RKO (cell line): Measurements from ENCODE around the gene DBNL.

Source experiments
- DNase-seq: peaks from one replicate; pipeline ENCODE4 v3.0.0-alpha.2; 2016; ENCODE audit warnings: low spot score

Gene DBNL

DNA sequence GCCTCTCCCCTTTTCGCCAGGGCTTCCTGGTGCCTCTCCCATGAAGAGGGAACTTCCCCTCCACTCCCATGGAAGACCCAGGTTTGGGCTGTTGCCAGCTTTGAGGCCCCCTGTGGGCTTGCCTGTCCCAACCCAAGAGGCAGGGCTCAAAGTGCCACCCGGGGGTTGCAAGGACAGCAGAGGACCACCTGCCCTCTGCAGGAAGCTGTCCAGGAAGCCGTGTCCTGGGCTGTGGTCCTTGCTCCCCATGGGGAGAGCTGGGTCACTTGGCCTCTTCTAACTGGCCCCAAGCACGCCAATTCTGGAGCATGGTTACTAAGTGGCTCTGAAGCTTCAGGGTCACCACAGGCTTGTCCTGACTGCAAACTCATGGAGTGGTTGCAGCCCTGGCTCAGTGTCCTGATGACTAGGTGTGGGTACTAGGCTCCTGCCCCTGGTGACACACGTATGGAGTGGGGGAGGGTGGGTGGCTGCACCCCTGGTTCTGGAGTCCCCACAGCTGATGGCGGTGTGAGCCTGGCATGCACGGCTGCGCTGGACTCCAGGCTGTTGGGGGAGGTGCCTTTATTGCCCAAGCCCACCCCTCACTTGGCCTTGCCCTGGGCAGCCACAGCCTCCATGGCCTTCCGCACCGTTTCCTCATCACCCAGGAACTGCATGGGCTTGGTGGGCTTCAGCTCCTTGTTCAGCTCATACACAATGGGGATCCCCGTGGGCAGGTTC lies 17.8 kb downstream of the DBNL start:
- no peak for DNase-seq

DNA sequence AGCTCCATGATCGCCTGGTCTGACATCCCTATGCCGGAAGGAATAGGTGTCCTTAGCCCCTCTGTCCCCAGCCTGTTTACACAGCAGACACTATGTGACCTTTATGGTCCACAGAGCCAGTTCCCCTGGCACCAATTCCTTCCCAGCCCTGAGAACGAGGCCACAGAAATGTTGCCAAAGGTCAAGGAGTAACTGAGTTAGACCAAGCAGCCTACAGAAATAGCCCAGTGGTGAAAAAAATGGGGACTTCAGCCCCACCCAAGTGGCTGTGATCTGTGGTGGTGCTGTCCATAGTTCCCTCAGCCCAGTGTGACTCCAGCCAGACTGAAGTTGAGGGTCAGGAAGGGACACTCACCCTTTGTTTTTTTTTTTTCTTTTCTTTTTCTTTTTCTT lies 18.4 kb downstream of the DBNL start:
- no peak for DNase-seq

DNA sequence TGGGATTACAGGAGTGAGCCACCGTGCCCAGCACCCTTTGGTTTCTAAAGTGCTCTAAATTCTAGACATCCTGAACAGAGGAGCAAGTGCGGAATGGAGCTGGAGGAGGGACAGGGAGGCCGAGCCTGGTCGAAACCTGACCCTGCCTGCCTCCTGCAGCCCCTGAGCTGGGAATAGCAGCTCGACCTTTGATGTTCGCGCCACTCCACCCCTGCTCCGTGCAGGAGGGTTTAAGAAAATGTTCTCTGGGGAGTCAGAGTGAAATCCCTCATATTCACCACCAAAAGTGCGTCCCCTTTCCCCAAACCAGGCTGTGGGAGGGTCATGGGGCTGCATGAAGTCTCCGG lies 19.0 kb downstream of the DBNL start:
- DNase-seq, result no peak

DNA sequence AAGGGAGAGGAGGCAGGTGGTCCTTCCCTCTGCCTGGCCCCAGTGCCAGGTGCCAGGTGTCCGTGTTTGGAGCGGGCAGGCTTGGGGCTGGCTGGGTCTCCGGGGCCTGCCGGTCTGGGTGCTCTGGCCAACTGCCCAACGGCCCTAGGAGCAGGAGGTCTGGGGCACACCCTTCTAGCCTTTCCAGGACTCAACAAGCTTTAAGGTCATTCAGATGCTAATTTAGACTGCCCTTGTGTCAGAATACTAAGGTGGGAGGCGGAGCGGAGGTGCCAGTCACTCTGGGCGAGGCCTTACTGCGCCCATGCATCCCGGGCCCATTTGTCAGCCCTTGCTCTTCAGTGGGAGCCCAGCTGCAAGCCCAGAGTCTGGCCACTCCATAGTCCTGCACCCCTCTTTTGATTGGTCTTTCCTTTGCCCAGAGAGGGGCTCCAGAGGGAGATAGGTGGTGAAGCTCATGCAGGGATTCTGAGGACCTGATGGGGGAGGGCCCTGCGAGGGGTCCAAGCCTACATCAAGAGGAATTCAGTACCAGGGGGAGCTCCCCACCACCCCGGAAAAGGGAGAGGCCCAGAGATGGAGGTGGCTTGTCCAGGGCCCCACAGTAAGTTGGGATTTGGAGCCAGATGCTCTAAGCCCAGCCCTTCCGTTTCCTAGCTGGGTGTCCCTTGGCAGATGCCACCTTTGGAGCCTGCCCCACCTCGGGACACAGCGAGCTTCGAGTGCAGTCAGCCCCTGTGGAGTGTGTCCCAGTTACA lies 19.6 kb downstream of the DBNL start:
- DNase-seq, result no peak

DNA sequence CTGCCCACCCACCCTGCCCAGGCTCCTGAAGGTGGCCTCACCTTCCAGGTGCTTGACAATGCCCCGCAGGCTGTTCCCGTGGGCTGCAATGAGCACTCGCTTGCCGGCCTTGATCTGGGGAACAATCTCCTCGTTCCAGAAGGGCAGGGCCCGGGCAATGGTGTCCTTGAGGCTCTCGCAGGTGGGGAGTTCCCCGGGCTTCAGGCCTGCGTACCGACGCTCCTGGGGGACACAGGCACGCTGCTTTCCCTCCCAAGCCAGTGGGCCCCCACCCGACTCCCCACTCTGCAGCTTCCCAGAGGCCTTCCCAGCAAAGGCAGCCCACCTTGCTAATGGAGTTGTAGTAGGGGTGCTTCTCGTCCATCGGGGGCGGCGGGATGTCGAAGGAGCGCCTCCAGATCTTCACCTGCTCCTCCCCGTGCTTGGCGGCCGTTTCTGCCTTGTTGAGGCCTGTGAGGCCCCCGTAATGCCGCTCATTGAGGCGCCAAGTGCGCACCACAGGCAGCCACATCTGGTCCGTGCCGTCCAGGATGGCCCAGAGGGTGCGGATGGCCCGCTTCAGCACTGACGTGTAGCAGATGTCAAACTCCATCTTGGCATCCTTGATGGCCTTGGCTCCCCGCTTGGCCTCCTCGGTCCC lies 20.4 kb downstream of the DBNL start:
- no peak for DNase-seq

DNA sequence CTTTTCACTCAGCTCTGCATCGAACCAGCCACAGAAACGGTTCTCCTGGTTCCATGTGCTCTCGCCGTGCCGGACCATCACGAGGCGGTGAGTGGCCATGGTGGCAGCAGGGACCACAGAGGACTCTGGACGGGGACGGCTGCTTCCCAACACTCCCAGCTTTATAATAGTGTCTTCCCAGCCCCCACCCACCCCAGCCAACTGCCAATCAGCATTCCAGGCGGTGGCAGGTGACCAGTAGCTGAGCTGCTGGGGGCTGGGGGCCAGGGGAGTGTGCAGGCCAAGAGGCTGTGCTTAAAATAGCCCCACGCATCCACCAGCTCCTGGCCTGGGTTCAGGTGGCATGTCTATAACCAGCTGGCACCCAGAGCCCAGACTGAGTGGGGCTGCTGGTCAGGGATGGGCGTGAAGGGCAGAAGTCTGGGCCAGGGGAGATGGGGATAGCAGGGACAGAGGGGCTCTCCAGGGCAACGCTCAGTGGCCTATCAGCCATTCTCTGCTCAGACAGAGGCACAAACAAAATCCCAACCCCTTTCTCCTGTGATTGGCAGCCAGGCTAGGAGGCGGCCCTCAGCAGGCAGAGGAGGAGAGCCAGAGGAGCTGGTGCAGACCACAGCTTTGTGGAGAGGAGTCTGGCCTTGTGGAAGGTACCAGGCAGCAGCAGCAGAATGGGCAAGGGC lies 21.1 kb downstream of the DBNL start, which contains the start of gene PGAM2:
PGAM2 (minus strand) TSS at position 137 of the 680 bp plus-strand sequence; CDS start at position 99, 38 bp downstream.
- DNase-seq, result no peak

DNA sequence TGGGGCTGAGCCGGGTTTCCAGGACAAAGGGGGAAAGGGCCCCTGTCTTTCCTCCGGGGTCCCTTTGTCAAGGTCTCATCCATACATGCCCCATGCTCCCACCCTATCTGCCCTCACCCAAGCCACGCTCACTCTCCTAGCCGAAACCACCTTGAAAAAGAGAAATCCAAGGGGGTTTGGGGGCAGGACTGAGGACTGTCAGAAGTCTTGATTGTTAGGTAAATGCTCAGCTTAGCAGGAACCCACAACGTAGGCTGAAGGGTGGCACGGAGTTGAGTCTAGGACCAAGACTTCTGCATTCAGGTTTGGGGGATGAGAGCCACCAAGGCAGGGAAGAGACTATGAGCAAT lies 21.6 kb downstream of the DBNL start:
- DNase-seq, result no peak

DNA sequence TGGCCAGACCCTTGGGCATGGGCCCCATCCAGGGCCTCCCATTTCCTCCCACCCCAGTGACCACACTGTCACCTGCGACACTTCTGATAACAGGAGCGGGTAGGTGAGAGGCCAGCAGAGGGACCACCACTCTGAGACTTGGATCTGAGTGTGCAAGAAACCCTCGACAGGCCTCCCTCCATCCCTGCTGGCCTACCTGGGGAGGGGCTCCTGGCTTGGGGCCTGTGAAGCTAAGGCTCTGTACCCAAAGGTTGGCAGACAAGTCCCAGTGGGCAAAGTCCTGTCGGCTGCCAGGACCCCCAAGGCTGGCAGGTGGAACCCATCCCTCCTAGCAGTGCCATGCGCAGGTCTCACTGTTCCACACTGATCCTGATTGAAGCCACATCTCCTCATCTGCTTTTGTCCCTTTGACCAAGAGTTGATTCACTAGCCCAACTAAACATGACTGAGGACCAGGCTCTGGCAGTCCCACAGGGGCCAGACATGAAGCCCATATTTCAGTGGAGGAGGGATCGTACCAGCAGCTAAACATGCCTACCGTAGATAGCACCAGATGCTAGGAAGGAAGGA lies 22.1 kb downstream of the DBNL start:
- no peak for DNase-seq

DNA sequence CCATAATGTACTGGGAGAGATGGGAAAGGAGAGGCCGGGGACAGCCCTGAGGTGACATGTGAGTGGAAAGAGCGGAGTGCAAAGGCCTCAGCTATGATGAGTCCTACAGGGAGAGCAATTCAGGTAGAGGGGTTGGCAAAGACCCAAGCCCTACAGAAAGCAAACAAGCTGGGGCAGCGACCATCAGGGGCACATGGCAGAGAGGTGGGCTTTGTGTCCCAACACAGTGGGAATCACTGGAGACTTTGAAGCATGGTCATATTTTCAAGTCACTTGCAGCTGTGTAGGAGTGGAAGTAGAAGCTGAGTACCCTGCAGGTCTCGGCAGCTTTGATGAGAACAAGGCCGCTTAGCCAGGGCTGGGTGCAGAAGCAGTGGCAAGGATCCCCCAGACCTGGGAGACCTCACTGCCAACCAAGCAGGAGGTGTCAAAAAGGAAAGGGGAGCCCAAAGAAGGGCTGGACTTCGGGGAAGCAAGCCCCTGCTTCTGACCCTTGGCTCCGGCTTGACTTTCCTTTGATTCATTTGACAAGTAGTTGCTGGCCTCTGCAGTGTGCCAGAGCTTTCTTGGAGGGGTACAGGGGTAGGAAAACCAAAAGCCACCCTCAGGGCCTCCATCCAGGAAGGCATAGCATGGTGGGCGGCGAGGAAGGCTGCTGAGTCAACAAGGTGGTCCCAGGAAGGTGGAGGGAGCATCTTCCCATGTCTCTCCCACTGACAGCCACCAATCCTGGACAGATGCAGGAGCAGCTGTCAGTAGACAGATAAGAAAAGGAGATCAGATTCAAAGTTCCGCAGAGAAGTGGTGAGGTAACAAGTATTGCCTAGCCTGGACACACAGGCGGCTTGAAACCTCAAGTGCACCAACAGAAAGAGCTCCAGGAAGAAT lies 22.8 kb downstream of the DBNL start:
- no peak for DNase-seq

DNA sequence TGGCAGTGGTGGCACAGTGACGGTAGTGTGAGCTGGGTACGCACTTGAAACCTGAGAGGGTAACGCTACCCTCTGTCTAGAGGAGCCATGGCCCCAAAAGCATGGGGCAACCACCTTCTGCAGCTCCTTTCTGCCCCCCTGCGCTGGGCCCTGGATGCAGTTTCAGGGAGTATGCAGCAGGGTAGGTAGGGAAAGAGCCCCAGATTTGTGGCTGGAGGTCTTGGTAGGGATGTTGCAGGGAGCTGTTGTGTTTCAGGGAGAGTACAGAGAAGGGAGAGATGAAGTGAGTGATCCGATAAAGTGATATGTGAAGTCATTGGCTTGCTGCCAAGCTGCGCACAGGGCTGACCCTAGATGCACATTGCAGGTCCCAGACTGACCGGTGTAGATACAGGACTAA lies 23.6 kb downstream of the DBNL start:
- DNase-seq, result no peak

DNA sequence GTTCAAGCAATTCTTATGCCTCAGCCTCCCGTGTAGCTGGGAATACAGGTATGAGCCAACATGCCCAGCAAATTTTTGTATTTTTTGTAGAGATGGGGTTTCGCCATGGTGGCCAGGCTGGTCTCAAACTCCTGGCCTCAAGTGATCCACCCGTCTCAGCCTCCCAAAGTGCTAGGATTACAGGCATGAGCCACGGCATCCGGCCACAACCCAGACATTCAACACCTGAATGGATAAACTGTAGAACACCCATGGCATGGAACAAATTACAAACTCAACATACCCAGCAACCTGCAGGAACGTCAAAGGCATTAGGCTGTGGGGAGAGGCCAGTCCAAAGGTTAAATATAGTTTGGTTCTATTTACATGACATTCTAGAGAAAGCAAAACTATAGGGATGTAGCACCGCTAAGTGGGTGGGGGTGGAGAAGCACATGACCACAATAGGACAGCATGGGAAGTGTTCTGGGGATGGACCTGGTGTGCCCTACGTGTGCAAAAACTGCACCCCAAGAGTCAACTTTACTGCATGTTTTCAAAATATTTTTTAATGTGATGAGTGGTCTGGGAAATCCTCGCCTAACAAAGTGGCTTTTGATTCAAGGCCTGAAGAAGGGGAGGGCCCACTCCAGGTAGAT lies 27.3 kb downstream of the DBNL start:
- DNase-seq, result no peak

DNA sequence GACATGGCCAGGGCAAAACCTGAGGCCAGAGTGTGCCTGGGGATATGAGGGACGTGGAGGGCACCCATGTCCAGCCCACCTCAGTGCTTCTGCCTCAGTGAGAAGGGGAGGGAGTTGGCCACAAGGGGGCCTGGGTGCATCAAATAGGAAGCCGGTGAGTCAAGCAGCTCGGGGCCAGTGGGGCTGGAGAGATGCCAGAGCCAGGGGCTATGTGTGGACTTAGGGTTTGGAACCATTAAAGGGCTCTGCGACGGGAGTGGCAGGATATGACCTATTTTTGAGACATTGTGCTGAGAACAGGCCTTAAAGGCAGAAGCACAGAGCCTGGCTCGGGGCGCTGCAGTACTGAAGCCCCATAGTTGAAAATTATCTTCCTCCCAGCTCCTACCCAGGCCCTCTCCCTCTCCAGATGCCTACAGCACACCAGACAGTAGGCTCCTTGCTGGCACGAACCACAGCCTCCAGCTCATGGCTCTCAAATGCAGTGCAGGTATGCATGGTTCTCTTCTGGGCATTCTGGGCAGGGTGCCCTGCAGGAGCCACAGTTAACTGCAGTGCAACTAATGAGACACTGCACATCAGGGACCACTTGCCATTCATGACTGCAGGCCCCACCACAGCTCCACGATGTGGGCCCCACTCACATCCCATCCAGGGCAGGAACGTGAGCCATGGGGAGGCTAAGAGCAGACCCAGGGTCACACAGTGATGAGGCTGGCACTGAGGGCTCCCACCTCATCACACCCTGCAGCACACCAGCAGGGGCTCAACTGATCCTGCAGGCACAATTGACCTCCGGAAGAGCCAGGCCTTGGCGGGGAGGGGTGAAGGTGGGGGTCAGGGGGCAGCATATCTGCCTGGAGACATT lies 28.1 kb downstream of the DBNL start:
- peak; percentile 85 for DNase-seq

DNA sequence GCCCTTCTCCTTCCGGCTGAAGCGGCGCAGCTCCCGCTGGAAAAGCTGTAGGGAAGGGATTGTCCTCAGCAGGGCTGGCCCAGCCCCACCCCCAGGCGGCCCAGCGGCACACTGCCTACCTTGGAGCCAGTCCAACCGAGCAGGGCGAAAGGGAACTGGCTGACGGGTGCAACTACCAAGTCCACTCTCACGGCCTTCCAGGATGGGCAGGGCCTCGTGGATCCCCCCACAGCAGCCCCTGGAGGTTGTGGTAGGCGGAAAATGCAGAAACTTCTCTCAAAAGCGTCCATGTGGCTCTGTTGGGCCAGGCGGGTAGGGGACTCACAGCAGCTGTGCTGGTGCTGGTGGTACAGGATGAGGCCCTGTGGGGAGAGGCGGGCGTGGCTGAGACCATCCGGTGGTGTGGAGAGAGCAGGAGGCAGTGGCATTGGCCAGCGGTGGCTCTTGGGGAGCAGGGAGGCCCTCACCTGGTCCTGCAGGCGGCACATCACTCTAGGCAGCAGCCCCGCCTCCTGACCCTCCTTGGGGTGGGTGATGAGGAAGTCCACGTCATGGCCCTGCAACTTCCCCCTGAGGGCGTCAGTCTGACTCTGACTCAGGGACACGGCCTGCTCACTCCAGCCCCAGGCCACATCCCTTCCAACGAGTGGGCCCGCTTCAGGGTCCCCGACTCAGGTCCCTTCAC lies 29.3 kb downstream of the DBNL start:
- peak; percentile 39 for DNase-seq

DNA sequence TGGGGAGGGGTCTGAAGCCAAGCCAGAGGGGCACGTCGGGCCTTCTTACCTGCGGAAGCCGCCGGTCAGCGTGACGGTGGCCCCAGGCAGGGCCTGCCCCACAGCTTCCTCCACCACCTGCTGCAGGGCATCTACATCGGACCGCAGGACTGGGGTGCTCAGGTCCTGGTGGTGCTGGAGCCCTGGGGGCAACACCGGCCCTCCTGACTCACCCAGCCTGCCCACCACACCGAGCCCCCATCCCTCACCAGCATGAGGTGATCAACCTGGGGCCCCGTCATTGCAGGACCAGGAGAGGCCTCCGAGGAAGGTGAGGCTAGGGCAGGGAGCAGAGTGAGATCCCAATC lies 29.8 kb downstream of the DBNL start:
- DNase-seq, result no peak

DNA sequence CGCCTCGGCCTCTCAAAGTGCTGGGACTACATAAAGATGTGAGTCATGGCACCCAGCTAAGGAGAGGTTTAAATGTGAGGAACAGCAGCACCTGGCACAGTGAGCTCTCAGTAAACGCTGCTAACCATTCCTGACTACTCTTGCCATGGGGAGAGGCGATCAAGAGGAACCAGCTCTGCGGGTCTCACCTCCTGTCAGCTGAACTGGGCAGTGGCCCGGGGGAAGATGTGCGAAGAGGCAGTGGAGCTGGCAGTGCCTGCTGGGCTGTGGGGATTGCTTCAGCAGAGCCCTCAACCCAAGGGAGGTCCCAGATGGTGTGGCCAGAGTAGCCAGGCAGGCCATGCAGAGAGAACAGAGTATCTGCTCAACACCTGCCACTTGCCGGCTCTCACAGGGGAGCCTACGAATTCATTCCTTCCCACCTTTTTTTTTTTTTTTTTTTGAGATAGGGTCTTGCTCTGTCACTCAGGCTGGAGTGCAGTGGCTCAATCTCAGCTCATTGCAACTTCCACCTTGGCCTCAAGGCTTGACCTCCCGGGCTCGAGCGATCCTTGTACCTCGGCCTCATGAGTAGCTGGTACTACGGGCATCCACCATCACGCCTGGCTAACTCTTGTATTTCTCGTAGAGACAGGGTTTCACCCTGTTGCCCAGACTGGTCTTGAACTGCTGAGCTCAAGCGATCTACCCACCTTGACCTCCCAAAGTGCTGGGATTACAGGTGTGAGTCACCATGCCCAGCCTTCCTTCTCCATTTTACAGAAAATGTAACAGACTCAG lies 31.0 kb downstream of the DBNL start:
- no peak for DNase-seq

DNA sequence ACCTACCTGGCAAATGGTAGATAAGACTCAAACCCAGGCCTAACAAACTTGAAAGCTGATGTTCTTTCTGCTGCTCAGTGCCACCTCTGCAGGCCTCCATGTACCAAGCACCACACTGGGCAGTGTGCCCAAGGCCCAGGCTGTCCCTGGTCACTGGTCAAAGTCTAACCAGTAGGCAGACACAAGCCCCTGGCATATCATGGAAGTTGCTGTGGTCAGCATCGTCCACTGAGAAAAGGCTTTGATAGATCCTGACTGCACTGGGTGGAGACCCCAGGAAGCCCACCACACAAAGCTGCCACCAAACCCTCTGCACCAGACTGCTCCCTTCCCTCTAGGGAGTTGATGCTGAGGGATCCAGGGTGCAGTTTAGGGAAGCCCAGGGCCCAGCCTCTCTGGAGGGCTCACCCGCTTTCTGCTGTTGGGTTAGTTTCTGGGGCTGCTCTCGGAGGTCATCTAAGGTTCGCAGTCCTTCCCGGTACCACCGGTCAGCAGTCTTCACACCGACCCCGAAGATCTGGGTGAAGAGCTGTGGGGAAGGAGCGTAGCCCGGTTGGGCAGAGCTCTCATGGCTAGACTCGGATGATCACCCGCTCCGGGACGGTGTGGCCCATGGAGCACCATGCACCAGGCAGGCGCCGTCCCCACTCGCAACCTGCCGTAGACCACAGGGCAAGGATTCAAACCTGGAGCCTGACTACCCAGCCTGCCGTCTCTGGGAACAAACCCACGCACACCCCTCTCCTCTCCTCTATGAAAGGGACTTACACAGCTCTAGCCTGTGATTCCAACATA lies 31.8 kb downstream of the DBNL start:
- DNase-seq, result no peak

DNA sequence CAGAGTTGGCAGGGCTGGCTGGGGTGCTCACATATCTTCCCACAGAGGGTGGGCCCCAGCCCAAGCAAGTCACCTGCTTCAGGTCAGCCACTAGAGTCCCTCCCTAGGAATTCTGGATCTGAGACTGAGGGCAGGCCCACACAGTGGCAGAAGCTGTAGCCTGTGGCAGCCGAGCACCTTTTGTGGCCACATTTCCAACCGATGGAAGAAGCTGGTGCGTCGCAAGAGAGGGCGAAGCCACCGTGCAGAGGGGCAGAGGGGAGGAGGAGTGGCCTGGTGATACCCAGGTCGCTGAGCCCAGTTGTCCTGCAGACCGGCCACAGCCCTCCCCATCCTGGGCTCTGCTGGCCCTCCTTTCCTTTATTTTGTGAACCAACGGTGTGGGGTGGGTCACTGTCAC lies 32.6 kb downstream of the DBNL start:
- DNase-seq, result no peak

DNA sequence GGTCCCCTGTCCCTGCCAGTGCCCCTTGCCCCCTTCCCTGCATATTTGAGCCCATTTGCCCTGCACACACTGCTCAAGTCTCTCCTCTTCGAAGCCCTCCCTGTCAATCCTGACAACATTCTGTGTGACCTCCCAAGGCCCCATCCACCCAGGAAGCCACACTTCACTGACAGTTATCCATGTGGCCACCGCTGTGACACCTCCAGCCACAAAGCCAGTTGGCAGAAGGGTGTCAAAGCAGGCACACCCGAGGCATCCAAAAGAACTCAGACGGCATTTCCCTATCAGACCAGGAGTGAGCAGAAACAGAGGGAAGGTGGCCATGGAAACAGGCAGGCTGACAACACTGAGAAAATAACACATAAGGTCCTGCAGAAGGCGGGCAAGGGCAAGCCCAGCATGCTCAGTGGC lies 33.2 kb downstream of the DBNL start:
- DNase-seq, result no peak
